GM18907 (cell line): Measurements from ENCODE around the gene TTC28.

Experiments used
- ATAC-seq: cut with Tn5 transposase; IDR thresholded peaks from one replicate; pipeline ENCODE4 v1.9.1; 2021; ENCODE audit warnings: mild to moderate bottlenecking, moderate library complexity; ENCODE audit not compliant: unreplicated experiment

The TTC28 gene

DNA sequence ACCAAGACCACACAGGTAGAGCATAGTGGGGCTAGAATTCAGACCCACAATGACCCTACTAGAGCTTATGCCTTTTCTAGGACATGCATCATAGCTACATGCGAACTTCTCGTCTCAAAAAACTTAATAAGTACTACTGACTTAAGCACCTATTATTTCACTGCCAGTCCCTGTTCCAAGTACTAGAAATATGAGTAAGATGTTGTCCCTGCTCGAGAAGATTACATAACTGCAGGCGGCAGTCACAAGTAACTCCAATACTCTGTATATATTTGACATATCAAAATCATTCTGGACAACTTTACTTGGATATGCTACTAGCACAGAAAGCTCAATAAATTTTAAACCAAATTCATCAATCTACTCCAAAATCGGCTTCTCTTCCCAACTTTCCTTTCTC lies 235.0 kb downstream of the TTC28 start:
- ATAC-seq = no peak

- ATAC-seq = no peak
Observed at GRCh38 chr22:28443526-28443876, 236.1 kb downstream of the TTC28 start.

GRCh38 chr22:28442711-28443525 lies 236.7 kb downstream of the TTC28 start:
- no peak for ATAC-seq

GRCh38 chr22:28442264-28442710 lies 237.4 kb downstream of the TTC28 start:
- ATAC-seq = no peak

DNA sequence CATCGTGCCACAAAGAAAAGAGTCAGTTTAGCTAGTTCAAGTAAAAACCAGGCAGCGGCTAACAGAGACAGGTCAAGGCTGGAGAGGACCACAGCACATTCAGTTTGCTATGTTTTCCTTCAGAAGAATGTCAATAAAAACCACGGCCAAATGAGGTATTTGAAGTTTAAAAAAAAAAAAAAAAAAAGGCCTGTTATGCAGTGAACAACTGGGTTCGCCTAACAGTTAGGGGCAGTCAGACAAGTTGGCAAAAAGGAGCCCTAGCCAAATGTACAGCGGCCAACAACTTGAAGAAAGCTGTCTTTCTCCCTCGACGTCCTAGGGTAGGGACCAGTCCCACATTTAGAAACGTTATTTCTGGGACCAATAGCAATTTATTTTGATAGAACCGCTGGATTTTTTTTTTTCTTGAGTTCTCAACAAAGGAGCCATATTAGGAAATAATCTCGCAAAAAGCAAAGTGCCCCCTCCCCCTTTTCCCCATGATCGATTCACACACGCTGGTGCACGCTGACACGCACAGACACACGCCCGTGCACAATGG lies 237.8 kb downstream of the TTC28 start:
- ATAC-seq = no peak

GRCh38 chr22:28440592-28441390 lies 238.8 kb downstream of the TTC28 start:
- no peak for ATAC-seq

DNA sequence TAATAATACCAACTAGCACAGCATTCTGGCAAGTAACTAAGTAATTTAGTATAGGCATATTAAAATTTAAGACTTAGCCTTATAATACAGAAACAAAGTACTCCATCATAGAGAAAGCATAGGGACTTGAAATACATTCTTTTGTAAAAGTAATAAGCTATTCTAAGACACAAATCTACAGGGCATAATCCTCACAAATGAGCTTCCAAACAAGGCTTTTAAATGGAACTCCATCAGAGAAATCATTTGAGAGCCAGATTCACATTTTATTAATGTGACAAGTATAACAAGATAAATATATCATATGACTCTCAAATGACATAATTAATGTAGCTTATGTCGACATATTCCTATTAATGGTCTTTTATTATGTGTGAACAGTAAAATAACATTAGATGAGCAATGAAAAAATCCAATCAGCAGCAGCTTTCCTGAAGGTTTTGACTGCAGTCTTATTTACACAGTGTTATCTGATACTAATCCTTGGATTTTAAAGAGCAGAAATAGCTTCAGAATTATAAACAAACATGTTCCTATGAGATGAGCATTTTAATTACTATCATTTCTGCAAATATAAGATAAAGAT lies 241.4 kb downstream of the TTC28 start:
- no peak for ATAC-seq

GRCh38 chr22:28435982-28436381 lies 243.7 kb downstream of the TTC28 start:
- ATAC-seq = no peak

- ATAC-seq = no peak
Observed at GRCh38 chr22:28435140-28435768, 244.4 kb downstream of the TTC28 start.

GRCh38 chr22:28430466-28431025 lies 249.1 kb downstream of the TTC28 start:
- ATAC-seq = no peak

GRCh38 chr22:28429711-28430110 lies 249.9 kb downstream of the TTC28 start:
- no peak for ATAC-seq

DNA sequence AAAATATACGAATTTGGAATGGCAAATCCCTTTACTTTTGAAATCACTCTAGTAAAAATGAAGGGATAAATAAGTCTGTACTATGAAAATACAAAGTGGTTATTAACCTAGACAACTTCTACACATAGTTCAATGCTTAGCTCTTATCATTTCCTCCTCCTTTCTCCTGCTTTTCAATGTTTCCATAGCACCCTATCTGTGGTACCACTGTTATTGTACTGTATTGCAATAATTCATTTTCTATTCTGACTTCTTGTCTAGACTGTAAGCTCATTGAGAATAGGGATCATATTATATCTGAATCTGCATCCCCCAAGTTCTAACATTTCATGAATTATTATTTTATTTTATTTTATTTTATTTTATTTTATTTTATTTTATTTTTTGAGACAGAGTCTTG lies 251.4 kb downstream of the TTC28 start:
- ATAC-seq = no peak

DNA sequence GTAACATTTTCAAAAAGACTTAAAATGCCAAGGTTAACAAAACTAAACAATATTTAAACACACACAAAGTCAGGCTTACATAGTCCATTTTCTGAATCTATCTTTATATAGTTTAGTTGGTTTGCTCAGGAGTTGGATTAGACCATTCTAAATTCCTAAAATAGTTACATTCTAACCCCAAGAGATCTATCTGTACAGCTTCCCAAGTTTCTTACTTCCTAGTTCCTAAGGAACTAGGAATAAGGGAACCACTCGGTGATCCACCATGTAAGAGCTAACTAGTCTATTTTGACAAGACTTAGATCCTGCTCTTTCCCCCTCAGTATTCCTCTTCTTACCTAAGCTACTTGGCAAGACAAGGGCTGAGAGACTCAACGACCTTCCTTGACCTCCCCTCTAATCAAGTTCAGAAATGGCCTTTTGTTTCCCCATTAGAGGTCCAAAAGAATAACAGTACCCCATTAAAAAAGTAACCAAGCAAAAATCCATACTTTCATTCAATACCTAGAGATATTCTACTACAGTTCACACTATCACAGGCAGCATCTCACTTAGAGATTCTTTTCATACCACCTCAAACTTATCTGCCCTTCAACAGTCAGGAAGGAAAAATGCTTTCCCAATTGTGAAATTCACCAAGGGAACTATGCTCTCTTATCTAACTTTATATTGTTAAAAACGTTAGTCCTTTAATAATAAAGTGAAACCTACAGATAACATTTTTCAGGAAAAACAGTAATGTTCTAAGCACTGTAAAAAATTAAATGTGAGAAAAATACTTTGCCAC lies 253.1 kb downstream of the TTC28 start:
- ATAC-seq = no peak

GRCh38 chr22:28425211-28425610 lies 254.4 kb downstream of the TTC28 start:
- ATAC-seq = no peak

DNA sequence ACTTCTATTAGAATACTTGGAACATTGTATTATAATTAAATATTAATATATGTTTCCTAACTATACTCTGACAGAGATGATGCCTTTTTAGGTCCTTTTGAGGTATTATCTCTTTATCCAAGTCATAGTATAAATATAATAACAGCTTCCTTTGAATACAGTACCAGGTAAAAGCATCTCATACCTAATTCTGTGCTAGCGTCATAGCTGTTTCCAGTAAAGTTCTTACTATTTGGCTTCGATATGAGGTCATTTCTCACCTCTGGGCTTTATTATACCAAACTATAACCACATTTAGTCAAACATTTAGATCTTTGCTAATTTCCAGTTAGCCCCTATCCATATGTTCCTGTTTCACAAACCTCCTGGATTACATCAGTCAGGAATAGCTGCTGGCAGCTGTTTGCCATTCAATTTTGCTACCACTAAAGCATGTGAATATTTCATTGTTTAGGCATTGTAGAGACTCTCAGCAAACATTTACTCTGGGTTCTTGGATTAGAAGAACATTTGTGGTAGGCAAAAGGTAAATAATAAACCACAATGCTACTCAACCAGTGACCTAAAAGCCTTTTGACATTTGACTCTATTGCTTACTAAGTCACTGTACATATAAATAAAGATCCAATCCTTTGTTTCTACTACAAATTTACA lies 255.1 kb downstream of the TTC28 start:
- ATAC-seq = no peak

GRCh38 chr22:28419919-28420318 lies 259.7 kb downstream of the TTC28 start:
- ATAC-seq = no peak

- ATAC-seq = no peak
Observed at GRCh38 chr22:28418008-28418407, 261.6 kb downstream of the TTC28 start.

- no peak for ATAC-seq
Observed at GRCh38 chr22:28417431-28417830, 262.2 kb downstream of the TTC28 start.

DNA sequence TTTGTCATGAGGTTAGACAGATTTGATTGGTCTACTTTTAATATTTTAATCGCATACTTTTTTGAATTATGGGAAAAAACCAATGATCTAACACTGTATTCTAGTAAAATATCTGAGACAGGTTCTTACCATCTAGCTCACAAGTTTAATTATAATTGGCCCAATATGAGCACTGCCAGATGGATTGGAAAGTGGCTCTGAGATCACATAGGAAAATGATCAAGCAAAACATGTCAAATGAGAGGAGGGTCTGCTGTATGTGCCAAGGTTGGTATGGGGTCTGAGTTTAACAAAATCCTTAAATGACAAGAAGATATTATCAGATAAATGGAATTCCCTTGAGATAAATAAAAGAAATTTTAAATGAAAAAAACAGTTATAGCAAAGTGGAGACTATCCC lies 264.7 kb downstream of the TTC28 start:
- no peak for ATAC-seq
